Nucleus accumbens (tissue), 56 donors: ENCODE measurements around the gene CSMD2.
"Not testable (repeated sequence)": the region's sequence is repeated elsewhere in the genome, so short reads cannot be mapped to it uniquely, and the experiment has no call there.

Experiments
- DNase-seq, 56 donors: peaks; one replicate each; lab custom pipeline; 2025; lab: John Stamatoyannopoulos, UW

CSMD2 gene

DNA sequence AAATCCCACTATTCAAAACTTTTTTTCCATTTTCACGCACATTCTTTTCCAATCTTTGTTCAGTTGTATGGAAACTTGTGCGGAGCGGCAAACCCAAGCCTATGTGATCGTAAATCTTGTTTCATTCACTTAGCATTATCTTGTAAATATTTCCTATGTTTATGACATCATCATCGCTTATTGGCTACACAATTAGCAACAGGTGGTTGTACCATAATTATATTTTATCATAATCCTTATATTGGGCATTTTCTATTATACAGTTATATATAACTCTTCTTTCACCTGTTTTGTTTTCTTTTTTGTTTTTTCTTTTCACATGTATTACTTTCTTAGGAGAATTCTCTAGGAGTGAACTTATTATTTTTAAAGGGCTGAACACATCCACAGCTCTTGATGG lies 627.1 kb downstream of the CSMD2 start:
- no peak for DNase-seq

DNA sequence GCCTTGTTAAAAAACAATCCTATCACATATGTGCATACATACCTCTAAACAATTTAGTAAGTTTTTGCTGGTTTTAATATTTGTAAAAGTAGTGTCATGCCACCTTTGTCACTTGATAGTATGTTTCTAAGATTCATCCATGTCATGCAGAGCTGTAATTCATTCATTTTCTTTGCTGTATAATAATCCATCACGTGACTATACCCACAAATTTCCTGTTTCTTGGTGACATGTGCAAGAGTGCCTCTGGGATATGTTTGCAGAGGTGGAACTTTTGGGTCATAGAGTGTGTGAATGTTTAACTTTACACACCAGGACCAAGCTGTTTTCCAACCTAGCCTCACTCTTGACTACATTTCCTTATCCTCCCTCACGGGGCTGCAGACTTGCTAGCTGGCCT lies 629.7 kb downstream of the CSMD2 start:
- no peak for DNase-seq

DNA sequence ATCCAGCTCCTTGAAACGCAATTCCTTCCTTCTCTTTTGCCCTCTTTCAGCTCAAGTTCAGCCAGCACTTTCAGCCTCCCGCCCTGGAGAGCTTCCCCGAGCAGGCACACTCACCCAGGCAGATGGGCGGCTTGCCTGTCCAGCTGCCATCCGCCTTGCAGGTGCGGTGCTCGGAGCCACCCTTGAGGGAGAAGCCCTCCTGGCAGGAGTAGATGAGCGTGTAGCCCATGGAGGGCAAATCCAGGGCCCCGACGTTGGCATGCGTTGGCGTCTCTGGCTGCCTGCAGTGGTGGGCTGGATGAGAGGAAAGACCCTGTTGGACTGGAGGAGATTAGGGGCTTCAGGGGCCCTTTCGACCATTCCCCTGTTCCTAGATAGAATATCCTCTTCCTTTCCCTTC lies 632.1 kb downstream of the CSMD2 start:
- no peak for DNase-seq

- DNase-seq = no peak
These were observed 632.8 kb downstream of the CSMD2 start for GRCh38 chr1:33532250-33532649.

DNA sequence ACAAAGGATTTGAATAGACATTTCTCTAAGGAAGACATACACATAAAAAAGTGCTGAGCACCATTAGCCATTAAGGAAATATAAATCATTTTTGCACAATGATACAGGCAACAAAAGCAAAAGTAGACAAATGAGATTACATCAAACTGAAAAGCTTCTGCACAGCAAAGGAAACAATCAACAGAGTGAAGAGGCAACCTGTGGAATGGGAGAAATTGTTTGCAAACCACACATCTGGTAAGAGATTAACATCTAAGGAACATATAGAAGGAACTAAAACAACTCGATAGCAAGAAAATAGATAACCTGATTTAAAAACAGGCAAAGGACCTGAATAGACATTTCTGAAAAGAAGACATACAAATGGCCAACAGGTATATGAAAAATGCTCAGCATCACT lies 635.1 kb downstream of the CSMD2 start:
- no peak for DNase-seq

GRCh38 chr1:33527934-33528333 lies 637.1 kb downstream of the CSMD2 start:
- no peak for DNase-seq

GRCh38 chr1:33524586-33524985 lies 640.4 kb downstream of the CSMD2 start:
- DNase-seq = no peak

DNA sequence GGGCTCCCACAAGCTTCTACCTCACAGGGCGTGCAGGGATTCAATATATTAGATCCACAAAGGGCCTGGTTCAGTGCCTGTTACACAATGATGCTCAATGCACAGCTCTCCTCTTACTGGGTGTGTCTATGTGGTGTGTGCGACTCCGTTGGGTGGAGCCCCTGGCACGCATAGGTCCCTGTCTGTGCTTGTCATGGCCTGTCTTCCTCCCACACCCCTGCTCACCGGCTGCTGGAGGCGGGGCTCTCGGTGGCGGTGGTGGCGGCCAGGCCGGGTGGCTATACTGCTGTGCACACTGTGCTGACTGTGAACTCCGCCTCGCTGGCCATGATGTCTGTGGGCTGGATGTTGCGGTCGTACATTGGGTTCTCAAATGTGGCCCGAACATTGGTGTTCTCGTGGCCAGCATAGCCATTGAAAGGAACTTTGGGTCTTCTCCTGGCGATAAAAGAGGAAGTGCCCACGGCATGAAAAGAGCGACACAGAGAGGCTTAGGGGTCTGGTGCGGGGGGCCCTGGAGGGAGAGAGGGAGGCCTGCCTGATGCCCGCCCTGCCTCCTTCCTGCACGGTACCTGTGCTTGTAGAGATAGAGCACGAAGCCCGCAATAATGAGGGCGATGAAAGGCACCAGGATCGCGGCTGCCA lies 645.7 kb downstream of the CSMD2 start:
- no peak for DNase-seq

GRCh38 chr1:33517596-33518250 lies 647.3 kb downstream of the CSMD2 start:
- DNase-seq = no peak

DNA sequence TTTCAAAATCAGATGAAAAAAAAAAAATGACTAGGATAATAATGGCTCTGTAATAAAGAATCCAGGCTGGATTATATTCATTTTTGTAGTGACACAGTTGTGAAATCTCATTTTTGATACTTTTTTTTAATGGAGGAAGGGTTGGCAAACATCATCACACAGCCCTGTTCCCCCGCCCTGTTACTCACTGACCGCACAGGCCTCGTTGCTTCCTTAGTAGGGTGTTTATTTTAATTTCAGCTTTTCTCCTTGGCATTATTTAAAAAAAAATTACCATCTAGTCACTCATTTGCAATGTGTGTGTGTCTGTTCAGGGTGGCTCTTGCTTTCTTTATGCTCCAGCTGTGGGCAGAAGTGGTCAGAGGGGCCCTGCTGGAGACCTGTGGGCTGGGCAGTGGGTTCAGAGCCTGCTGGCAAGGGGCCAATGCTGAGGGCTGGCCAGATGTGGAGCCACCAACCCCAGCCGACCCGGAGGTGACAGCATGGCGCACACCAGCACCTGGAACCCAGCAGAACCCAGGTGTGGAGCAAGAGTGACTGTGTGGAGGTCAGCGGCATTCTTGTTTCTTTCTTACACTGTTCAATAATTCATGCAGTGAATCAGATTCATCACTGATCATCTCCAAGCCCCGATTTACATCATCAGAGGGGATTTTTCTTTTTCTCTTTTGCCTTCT lies 648.0 kb downstream of the CSMD2 start:
- no peak for DNase-seq

DNA sequence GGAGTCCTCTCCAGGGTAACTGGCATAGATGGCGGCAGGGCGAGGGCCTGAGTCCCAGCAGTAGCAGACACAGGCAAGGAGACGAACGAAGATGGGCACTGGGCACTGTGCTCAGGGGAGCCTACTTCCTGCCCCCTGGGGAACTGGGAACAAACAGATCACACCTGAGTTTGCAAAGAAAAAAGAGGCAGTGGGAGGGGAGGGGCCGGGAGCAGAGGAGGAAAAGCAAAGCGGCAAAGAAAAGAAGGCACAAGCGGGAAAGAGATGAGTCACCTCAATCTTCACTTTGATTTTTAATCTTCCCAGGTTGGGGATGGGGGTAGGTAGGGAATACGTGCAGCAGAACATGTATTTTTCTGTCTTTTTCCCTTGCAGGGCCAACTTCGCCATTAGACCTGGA lies 648.6 kb downstream of the CSMD2 start:
- peak in 11 of 56 donors; percentile 1 to 51 (median 11) for DNase-seq

DNA sequence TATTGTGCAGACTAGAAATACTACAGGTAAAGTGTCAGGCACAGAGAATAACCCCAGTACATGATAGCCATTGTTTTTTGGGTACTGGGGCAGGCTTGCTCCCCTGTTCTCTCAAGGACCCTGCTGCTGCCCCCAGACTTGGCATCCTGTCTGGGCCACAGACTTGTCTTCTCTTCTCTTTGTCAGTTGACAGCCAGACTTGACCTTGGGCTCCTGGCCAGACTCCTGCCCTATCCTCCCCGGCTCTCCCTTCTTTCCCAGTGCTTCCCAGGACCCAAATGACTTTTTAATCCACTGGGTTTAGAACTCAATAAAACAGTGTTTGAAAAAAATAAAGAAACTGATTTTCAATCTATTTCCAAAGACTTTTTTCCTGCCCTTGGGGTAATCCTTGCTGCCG lies 649.4 kb downstream of the CSMD2 start:
- DNase-seq = no peak

DNA sequence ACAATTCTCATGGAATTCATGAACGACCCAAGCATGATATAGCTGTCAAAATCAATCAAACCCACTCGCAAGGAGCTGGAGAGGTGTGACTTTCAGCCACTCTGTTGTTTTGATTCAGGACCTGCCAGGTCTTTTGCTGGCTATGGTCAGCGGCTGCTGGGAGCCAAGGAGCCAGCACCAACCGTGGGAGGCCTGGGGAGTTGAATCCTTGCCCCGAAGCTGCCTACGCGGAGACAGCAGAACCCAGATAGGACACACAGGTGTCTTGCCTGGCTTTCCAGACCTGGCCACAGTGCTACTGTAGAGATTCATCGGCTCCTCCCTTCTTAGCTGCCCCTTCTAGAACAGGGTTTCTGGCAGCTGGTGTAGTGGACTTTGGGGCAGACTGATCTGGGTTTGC lies 649.9 kb downstream of the CSMD2 start:
- no peak for DNase-seq

DNA sequence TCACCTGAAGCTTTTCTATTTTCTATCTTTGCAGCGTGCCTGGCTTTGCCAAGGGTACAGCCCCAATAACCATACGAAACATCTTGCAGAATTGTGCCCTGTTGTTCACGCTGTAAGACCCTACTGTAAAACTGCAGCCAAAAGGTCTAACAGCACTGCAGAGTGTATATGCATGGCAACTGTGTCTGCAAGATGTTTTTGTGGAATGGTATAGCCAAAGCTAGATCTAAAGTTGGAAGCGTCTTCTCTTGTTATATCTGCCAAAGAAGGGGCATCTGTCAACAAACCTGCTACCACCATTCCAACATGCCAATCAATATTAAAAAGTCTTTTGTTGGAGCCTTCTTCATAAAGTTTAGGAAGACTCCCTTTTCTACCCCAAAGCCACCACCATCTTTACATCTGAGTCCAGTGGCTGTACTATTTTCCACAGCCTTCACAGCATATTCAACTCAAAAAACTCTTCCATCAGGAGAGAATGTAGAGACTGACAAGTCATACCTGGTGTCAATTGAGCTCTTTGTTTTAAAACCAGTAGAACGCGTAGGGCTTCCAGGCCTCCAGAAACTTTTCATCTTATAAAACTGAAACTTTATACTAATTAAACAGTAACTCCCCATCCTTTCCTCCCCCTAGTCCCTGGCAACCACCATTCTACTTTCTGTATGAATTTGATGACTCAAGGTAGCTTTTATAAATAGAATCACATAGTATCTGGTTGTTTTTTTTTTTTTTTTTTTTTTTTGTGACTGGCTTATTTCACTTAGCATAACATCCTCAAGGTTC lies 652.6 kb downstream of the CSMD2 start:
- no peak for DNase-seq

GRCh38 chr1:33509276-33509675 lies 655.8 kb downstream of the CSMD2 start:
- not testable (repeated sequence) for DNase-seq

DNA sequence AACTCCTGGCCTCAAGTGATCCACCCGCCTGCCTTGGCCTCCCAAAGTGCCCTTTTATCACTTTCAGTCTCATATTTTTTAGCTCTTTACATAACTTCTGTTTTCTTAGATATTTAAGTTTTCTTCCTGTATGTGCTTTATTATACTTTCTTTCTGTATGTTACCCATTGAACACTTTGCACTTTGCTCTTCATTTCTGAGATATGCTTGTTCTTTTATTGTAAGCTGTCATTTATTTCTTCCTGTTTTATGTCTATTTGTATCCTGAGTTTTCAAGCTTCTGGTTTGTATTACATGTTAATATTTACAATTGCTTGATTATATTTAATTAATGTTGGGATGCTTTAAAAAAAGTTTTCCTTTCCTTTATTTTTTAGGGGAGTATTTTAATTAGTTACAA lies 656.9 kb downstream of the CSMD2 start:
- DNase-seq = no peak

DNA sequence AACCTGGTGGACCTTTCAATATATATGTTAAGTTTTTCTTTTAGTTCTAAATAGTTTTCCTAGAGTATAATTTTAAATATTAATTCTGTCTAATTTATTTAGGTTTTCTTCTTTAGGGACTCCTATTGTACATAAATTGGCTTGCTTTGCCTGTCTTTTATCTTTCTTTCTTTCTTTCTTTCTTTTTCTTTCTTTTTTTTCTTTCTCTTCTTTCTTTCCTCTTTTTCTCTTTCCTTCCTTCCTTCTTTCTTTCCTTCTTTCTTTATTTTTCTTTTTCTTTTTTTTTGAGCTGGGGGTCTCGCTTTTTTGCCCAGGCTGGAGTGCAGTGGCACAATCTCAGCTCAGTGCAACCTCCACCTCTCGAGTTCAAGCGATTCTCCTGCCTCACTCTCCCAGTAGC lies 657.4 kb downstream of the CSMD2 start:
- DNase-seq = no peak

GRCh38 chr1:33503506-33503905 lies 661.5 kb downstream of the CSMD2 start:
- DNase-seq = no peak

DNA sequence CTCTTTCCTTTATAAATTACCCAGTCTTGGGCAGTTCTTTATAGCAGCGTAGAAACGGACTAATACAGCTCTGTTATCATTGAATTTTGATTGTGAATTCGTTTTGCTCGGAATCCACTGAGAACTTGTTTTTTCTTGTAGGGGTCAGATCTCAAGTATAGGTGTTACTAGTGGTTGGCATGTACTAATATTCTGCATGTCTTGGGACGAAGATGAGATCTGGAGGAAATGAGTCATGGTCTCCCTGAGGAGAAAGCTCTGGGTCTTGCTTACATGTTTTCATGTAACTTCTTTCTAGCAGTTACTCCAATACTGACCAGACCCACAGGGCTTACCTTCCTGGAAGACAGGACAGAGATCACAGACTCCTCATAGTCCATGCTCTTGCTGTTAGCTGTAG lies 662.3 kb downstream of the CSMD2 start:
- no peak for DNase-seq

DNA sequence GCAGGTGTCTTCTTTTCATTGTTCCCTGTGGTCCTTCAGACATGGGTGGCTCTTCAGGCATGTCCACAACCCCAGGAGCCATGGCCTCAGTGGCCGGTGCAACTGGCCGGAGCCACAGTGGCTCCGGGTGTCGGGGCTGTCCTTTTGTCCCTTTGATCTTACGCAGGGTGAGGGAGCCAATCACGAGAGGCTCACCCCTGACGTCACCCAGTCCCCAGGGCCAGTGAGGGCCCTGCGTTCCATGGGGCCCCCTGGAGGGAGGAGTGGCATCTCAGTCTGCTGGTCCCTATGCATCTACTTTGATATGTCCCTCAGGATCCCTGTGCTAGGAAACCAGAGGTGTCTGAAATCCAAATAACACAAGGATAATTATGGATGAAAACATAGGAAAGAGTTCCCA lies 663.3 kb downstream of the CSMD2 start:
- no peak for DNase-seq

- no peak for DNase-seq
These were observed 663.7 kb downstream of the CSMD2 start for GRCh38 chr1:33501309-33501708.
